Kidney (tissue), 14 donors: ENCODE measurements around the gene MAL. TPM values are rescaled to one million over a fixed set of nuclear protein-coding genes. Genes with fewer than 3 reads are reported as not detected.

Experiments used
- DNase-seq, 5 donors: peaks; one replicate each; pipeline ENCODE4 v3.0.0-alpha.2; 2013 to 2020
- FAIRE-seq: peaks from 2 replicates; lab custom pipeline; 2012; peaks lifted over from hg19 to GRCh38; lab: Jason Lieb, UNC
- H3K27ac ChIP-seq, 2 donors: one replicate each; pipeline ENCODE4 v1.7.0; 2013; ENCODE audit warnings: low read depth in 2 of 2, low read length in 2 of 2, inconsistent platforms in 1 of 2
- H3K27me3 ChIP-seq: one replicate; pipeline ENCODE4 v1.7.1; 2013; ENCODE audit warnings: low read length, inconsistent platforms; ENCODE audit not compliant: control insufficient read depth, insufficient read depth
- H3K36me3 ChIP-seq, 3 donors: one replicate each; pipeline versions ENCODE4 v1.7.0 to v1.7.1; 2013; ENCODE audit warnings: low read length in 3 of 3, control low read depth in 1 of 3, inconsistent platforms in 1 of 3; ENCODE audit not compliant: insufficient read depth in 3 of 3, control insufficient read depth in 2 of 3
- H3K4me1 ChIP-seq, 3 donors: one replicate each; pipeline versions ENCODE4 v1.7.0 to v1.7.1; 2013; ENCODE audit warnings: low read length in 3 of 3, inconsistent platforms in 1 of 3, low read depth in 1 of 3; ENCODE audit not compliant: control insufficient read depth in 2 of 3, insufficient read depth in 2 of 3
- H3K4me3 ChIP-seq, 3 donors: one replicate each; pipeline versions ENCODE4 v1.7.0 to v1.8.1; 2013; ENCODE audit warnings: low read length in 3 of 3, control low read depth in 1 of 3, inconsistent platforms in 1 of 3
- H3K9ac ChIP-seq, 3 donors: one replicate each; pipeline versions ENCODE4 v1.7.0 to v1.7.1; 2013; ENCODE audit warnings: low read length in 3 of 3, control low read depth in 1 of 3, inconsistent platforms in 1 of 3
- H3K9me3 ChIP-seq, 3 donors: one replicate each; pipeline versions ENCODE4 v1.7.0 to v1.7.1; 2013; ENCODE audit warnings: low read length in 3 of 3, control low read depth in 1 of 3, inconsistent platforms in 1 of 3; ENCODE audit not compliant: control insufficient read depth in 2 of 3, insufficient read depth in 1 of 3
- CTCF ChIP-seq: IDR thresholded peaks from 3 replicates; pipeline ENCODE4 v1.5.1; 2012; ENCODE audit warnings: mild to moderate bottlenecking, moderate library complexity, borderline replicate concordance; ENCODE audit not compliant: insufficient read depth; ENCODE audit errors: extremely low read depth
- intact Hi-C: fragments of 100-400 bp; cut with DNase I; formaldehyde crosslinking; loops from one replicate; pipeline ENCODE4 v1.11.1; 2022
- polyA plus RNA-seq: library from polyadenylated mRNA; stranded (reverse); fragments of 350-450 nt; fragmentation: Illumina TruSeq; extraction: RNeasy Lipid Tissue Mini Kit (QIAGEN cat#74804); gene quantifications from one replicate; pipeline ENCODE4 v1.2.3, GENCODE V29; 2014; ENCODE audit warnings: low read depth, low replicate concordance; ENCODE audit not compliant: insufficient read depth
- total RNA-seq: library from RNA; stranded (reverse); fragmentation: NEBNext Ultra II Directional; extraction: Animal tissue kit (Norgen Biotek cat#: 25700); gene quantifications from one replicate; pipeline ENCODE4 v1.2.1, GENCODE V29; 2021
- donor health status: control.
- donor health status: control.
- donor health status: control.
- donor health status: control.
- donor health status: control.
- donor health status: DM: yes; HTN: yes; CAD: no.
- donor health status: Normal renal cell carcinoma (clear cell type).

The MAL gene
- total and polyA plus RNA-seq, 2 donors from 2014 or later = 477 to 1,006 TPM

GRCh38 chr2:95074663-95075439 lies 49.3 kb downstream of the MAL start:
- DNase-seq = peak in 2 of 5 donors; percentile 43 to 61
- no peaks in the 10 kb centered on the region for H3K27me3 ChIP-seq
- FAIRE-seq = no peak
- H3K27ac ChIP-seq = peak overlapping the region in 1 of 2 donors; percentile 59
- H3K36me3 ChIP-seq = no peaks in the 10 kb centered on the region
- peaks cover 0 to 13% (median 0%) of the 10 kb centered on the region in 3 donors for H3K4me1 ChIP-seq
- no peak overlapping the region for H3K4me3 ChIP-seq
- TF ChIP-seq CTCF = no peak
- no peak overlapping the region for H3K9ac ChIP-seq
- intact Hi-C loops = no loop called here
- H3K9me3 ChIP-seq = no peaks in the 10 kb centered on the region

DNA sequence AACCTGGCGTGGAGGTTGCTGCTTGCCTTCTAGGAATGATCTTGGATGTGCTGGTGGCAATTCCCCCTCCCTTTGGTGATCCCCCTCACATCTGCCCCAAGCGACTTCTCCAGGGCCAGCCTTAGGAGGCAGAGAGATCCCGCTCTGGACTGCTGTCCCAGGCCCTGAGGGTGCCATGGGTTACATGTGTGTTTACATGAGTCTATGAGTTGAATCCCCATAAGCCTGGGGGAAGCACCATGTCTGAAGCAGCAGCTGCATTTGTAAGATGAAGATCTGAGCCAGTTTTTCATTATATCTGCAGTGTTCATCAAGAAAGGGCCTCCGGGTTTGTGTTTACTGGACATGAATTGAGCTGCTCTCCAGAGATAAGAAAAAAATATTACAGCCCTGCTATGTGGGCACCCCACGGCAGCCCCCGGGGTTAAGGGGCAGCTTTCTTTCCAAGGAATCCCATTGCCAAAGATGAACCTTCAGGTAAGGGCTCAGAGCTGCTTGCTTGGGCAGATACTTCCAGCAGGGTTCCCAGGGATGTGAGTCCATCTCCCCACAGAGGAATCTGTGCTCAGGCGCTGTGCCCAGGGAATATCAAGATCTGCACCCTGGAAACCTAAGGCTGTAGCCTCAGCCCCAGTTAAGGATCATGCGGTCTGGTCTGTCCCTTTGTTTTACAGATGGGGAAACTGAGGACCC lies 50.1 kb downstream of the MAL start:
- H3K27ac ChIP-seq = no peak overlapping the region
- H3K27me3 ChIP-seq = no peaks in the 10 kb centered on the region
- H3K9me3 ChIP-seq = no peaks in the 10 kb centered on the region
- peaks cover 0 to 13% (median 0%) of the 10 kb centered on the region in 3 donors for H3K4me1 ChIP-seq
- DNase-seq (no peak), FAIRE-seq (no peak)
- no peak for TF ChIP-seq CTCF
- no peak overlapping the region for H3K9ac ChIP-seq
- no peaks in the 10 kb centered on the region for H3K36me3 ChIP-seq
- intact Hi-C loops = no loop called here
- no peak overlapping the region for H3K4me3 ChIP-seq

DNA sequence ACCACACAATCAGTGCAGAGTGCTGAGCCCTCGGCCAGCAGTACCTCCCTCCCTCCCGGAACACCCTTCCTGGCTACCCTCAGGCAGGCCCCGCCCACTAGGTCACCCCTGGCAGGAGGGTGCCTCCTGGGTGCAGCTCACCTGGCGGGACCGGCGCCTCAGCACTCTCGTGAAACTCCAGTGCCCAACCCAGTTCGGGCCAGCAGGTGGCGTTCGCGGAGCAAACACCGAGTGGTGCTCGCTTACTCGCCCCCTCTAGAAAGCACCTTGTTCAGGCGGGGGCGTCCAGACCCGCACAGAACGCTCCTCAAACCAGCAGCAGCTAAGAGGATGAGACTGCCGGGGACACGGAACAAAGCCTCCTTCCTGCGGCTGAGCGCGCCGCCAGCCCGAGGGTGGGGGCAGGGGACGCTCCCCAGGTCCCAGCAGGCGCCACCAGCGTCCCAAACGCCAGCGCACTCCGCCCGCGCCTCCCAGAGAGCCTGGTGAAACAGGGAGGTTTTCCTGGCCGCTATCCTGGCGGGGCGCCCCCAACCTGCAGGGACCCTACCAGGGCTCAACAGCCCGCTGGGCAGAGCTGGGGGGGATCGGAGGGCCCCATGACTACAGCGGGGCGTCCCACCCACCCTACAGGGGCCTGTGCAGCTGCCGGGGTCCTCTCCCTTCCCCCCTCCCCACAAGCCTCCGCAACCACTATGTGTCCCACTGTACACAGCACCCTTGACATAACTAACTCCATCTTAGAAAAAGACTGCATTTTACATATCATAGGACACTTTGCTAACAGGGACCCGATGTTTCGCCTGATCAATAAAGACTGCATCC lies 51.4 kb downstream of the MAL start:
- H3K4me1 ChIP-seq = peaks cover 0 to 13% (median 0%) of the 10 kb centered on the region in 3 donors
- intact Hi-C loops = no loop called here
- H3K9me3 ChIP-seq = no peaks in the 10 kb centered on the region
- no peaks in the 10 kb centered on the region for H3K36me3 ChIP-seq
- H3K27ac ChIP-seq = peak overlapping the region; percentile 43 to 47
- FAIRE-seq (no peak), DNase-seq (peak; percentile 88 to 97 (median 92))
- H3K4me3 ChIP-seq = peak overlapping the region in 1 of 3 donors; percentile 59
- TF ChIP-seq CTCF = peak; percentile 79
- no peaks in the 10 kb centered on the region for H3K27me3 ChIP-seq
- peak overlapping the region in 1 of 3 donors; percentile 26 for H3K9ac ChIP-seq
